HG03064 (cell line): ENCODE measurements around the gene SOHLH2.

Experiments used
- ATAC-seq: cut with Tn5 transposase; IDR thresholded peaks from one replicate; pipeline ENCODE4 v1.9.1; 2021; ENCODE audit warnings: low read depth; ENCODE audit not compliant: unreplicated experiment

The SOHLH2 gene

DNA sequence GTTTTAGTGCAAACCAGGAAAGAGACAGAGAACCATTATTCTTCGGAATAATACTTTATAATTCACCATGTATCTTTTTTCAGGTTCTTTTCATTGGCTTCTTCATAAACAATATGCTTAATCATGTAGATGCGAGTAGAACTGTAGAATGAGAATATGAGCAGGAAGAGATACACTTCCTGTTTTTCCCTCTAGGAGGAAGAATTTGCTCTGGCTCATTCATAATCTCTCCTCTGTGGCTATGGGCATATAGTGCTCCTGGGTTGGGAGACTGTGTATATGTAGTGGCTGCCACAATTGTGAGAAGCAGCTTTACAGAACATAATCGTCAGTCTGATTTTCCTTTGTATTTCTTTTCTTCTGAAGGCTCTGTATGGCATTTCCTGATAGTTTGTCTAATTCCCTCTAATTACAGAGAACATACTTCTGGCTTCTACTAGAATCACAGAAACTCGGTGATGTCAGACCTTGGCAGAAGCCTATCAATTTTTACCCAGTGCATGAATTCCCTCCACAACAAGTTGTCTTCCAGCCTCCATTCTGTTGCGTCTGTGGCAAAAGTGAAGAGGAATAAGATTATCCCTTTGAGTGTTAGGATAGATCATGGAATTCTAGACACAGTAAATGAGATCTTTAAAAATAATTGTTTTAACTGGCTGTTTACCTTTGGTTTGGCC lies 80.3 kb downstream of the SOHLH2 start:
- no peak for ATAC-seq

DNA sequence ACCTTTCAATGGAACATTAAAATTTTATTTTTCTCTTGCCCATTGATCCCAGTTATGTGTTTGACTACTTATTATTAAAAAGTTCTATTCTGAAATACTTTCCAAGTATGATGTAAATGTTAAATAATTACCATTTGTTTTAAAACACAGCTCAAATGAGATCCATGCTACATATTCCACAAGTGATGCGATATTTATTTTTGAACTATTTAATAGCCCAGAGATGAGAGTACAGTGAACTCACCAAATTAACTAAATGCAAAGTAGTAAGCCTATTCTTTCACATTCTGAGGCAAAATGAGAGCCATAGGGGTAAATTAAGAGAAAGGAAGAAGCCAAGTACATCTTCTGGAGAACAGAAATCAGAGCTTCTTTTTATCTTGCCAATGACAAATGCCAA lies 82.0 kb downstream of the SOHLH2 start:
- ATAC-seq: no peak

- no peak for ATAC-seq
These were observed 82.4 kb downstream of the SOHLH2 start for GRCh38 chr13:36131931-36132297.

DNA sequence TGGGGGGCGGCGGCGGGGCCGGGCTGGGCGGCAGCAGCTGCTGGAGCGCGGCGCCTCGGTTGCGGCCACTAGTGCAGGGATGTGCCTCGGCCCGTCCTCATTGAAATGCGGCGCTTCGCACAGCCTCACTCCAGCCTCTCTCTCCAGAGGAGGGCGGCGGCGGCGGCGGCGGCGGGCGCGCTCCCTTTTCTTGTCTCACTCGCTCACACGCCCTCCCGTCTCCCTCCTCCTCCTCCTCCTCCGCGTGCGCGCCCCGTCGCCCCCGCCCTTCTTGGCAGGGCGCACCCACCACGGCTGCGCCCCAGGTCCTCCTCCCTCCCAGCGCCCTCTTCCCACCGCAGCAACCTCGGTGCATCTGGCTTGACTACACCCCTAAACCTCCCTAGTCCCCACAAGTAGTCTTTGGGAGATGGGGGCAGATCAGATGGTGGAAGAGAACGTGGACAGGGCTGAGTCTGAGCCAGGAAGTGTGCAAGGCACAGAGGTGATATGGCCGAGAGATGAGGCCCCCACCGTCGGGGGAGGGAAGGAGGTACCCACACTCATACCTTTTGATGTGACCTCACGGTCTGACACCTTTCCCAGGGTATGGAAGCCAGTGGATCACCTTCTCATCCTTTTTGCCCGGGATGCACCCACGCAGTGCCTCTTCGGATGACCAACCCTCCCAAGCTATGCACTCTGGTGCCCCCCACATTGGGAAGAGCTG lies 83.0 kb downstream of the SOHLH2 start, which contains the start of gene DCLK1:
TSS of gene DCLK1 (minus strand) at position 161 of the 709 bp plus-strand sequence.
- no peak for ATAC-seq

- no peak for ATAC-seq
These were observed 83.7 kb downstream of the SOHLH2 start for GRCh38 chr13:36130552-36131221.

DNA sequence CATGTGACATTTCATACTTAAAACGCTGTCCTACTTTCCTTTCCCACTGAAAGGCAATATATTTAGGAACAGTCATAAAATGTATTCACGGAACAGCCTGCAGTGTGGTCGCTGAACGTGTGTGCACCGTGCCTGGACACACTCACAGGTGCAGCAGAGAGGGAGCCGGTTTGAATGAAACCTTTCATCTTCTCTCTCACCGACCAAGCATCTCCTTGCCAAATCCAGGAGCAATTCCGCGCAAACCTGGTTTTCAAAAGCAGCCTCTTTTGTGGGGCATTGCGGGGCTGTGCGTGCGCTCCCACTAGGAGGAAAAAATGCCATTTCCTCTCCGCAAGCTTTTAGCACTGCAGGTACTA lies 84.2 kb downstream of the SOHLH2 start:
- no peak for ATAC-seq

DNA sequence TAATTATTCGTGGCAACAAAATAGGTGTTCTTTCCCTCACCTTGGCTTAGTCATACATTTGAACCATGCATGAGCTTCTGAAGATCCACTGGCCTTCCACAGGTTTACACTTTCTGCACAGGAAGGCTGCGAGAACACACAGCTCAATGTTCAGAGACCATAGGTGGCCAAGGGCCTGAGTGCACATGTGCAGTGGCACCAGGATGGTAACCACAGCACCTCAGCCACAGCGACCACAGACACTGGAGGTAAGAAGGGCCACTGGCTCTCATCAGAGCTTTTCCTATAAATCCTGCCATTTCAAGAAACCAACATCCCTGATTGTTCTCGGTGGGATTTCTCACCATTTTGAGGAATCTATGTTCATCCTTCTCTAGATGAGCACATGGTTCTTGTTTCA lies 84.8 kb downstream of the SOHLH2 start:
- no peak for ATAC-seq

- ATAC-seq: no peak
These were observed 87.9 kb downstream of the SOHLH2 start for GRCh38 chr13:36126491-36126890.

GRCh38 chr13:36125841-36126240 lies 88.5 kb downstream of the SOHLH2 start:
- ATAC-seq: no peak

DNA sequence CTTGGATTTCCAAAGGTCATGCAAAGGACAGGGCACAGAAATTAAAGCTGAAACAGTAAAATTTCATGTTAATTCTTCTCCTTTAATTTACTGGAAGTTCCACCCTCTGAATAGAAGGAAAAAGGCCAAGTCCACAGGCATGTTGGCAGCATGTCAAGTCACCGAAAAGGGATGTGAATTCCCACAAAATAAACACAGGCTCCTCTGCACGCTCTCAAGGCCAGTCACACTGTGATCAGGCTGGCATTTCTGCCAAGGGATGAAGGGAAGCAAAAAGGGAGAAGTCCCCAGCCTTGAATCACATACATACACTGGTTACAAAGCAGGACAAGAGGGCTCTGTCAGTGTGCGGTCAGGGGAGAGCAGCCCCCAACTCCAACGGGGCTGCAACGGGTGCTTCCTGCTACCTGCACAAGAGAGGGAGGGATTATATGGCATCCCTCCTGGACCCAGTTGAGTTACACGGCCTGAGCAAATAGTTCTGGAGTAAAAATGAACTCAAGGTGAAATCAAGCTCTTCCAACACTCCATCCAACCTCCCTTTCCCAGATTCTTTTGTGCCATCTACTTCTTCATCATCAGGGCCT lies 90.0 kb downstream of the SOHLH2 start:
- ATAC-seq: no peak
